ENCODE data around the gene GATB.

Gene GATB

GRCh38 chr4:151626228-151626627, 134.6 kb downstream of the GATB start:
- no peak for TF ChIP-seq CTCF (IDR thresholded peaks at IDR 0.05; ENCODE audit: control insufficient read depth, insufficient read depth, low read depth, low read length, missing control alignments)
- no peak for DNase-seq (ENCODE audit: low read depth)
- H3K4me3 ChIP-seq (ENCODE audit: control insufficient read depth, low read depth, low read length), result no peak overlapping the region

- TF ChIP-seq CTCF (IDR thresholded peaks at IDR 0.05; ENCODE audit: control insufficient read depth, insufficient read depth, low read depth, low read length, missing control alignments), result no peak
- H3K4me3 ChIP-seq (ENCODE audit: control insufficient read depth, low read depth, low read length), result no peak overlapping the region
- no peak for DNase-seq (ENCODE audit: low read depth)
Measured at GRCh38 chr4:151624626-151625565, 135.9 kb downstream of the GATB start.
